ENCODE results near the gene MTRF1.

DNA sequence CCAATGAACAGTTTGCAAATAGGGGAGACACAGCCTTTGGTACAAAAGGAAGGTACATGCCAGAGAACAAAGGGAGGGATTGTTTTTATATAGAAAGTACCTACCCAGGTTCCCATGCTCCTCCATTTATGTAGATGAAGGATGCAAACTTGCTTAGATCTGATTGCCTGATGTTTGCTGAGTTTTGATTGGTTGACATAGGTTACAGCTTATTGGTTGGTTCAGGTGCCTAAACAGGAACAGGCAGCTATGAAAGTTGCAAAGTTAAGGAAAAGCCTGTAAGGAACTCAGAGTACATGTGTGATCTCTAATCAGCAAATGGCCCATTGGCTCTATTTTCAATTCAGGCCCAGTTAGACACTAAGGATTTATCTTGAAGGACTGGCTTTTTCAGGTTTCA lies 41.2 kb upstream of the MTRF1 start:
- TF ChIP-seq, protein P1, sequence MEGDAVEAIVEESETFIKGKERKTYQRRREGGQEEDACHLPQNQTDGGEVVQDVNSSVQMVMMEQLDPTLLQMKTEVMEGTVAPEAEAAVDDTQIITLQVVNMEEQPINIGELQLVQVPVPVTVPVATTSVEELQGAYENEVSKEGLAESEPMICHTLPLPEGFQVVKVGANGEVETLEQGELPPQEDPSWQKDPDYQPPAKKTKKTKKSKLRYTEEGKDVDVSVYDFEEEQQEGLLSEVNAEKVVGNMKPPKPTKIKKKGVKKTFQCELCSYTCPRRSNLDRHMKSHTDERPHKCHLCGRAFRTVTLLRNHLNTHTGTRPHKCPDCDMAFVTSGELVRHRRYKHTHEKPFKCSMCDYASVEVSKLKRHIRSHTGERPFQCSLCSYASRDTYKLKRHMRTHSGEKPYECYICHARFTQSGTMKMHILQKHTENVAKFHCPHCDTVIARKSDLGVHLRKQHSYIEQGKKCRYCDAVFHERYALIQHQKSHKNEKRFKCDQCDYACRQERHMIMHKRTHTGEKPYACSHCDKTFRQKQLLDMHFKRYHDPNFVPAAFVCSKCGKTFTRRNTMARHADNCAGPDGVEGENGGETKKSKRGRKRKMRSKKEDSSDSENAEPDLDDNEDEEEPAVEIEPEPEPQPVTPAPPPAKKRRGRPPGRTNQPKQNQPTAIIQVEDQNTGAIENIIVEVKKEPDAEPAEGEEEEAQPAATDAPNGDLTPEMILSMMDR (IDR thresholded peaks at IDR 0.05 in 2 of 3, conservative IDR thresholded peaks at IDR 0.05 in 1 of 3; ENCODE audit: borderline replicate concordance in 1 of 3, insufficient read depth in 1 of 3, low read depth in 2 of 3, low read length in 2 of 3) = no peak
- TF ChIP-seq REST (IDR thresholded peaks at IDR 0.05; ENCODE audit: low read depth) (no peak), EZH2phosphoT487 (IDR thresholded peaks at IDR 0.05; ENCODE audit: borderline replicate concordance) (no peak), SRF (IDR thresholded peaks at IDR 0.05; ENCODE audit: low read depth) (no peak), POLR2A (IDR thresholded peaks at IDR 0.05; ENCODE audit: borderline replicate concordance, extremely low read depth, insufficient read depth, insufficient read length) (no peak), JUND (IDR thresholded peaks at IDR 0.05) (no peak)
- TF ChIP-seq, protein P2, sequence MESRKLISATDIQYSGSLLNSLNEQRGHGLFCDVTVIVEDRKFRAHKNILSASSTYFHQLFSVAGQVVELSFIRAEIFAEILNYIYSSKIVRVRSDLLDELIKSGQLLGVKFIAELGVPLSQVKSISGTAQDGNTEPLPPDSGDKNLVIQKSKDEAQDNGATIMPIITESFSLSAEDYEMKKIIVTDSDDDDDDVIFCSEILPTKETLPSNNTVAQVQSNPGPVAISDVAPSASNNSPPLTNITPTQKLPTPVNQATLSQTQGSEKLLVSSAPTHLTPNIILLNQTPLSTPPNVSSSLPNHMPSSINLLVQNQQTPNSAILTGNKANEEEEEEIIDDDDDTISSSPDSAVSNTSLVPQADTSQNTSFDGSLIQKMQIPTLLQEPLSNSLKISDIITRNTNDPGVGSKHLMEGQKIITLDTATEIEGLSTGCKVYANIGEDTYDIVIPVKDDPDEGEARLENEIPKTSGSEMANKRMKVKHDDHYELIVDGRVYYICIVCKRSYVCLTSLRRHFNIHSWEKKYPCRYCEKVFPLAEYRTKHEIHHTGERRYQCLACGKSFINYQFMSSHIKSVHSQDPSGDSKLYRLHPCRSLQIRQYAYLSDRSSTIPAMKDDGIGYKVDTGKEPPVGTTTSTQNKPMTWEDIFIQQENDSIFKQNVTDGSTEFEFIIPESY (IDR thresholded peaks at IDR 0.05; ENCODE audit: extremely low read depth, insufficient replicate concordance, low read length) = no peak
